H1 (cell line): ENCODE measurements around the gene DCAF7. TPM values are rescaled to one million over a fixed set of nuclear protein-coding genes. Genes with fewer than 3 reads are reported as not detected.

ENCODE experiments used
- CTCF ChIA-PET: fragments of 300-600 bp; sonication (Branson Sonifier 250); formaldehyde crosslinking; loops from one replicate; lab custom pipeline; 2021; ENCODE audit not compliant: partially characterized antibody; lab: Charles Lee
- POLR2A ChIA-PET: fragments of 300-600 bp; sonication (Branson Sonifier 250); formaldehyde crosslinking; loops from one replicate; lab custom pipeline; 2021; ENCODE audit warnings: inconsistent platforms; ENCODE audit not compliant: partially characterized antibody; lab: Charles Lee
- DNase-seq, 2 experiments: peaks; one replicate each; pipeline versions ENCODE4 v3.0.0 to v3.0.0-alpha.2; 2010 to 2022; ENCODE audit warnings: low spot score in 2 of 2, low read depth in 1 of 2, mixed read lengths in 1 of 2
- FAIRE-seq: peaks from 2 replicates; lab custom pipeline; 2011; peaks lifted over from hg19 to GRCh38; lab: Jason Lieb, UNC
- H2AFZ ChIP-seq: 2 replicates; pipeline ENCODE4 v1.8.1; 2012; ENCODE audit warnings: low read length, inconsistent platforms
- H2AK5ac ChIP-seq: 2 replicates; pipeline ENCODE4 v1.6.1; 2013; ENCODE audit warnings: low read depth, low read length
- H2BK120ac ChIP-seq: replicated peaks from 2 replicates; pipeline ENCODE3; 2013; ENCODE audit warnings: low read depth, low read length, inconsistent platforms
- H2BK12ac ChIP-seq: 2 replicates; pipeline ENCODE4 v1.6.1; 2013; ENCODE audit warnings: low read depth, low read length
- H2BK15ac ChIP-seq: 2 replicates; pipeline ENCODE4 v1.6.1; 2013; ENCODE audit warnings: low read length
- H2BK20ac ChIP-seq: 2 replicates; pipeline ENCODE4 v1.6.1; 2013; ENCODE audit warnings: low read length
- H2BK5ac ChIP-seq: 2 replicates; pipeline ENCODE4 v1.6.1; 2013; ENCODE audit warnings: low read depth, low read length
- H3K14ac ChIP-seq: 2 replicates; pipeline ENCODE4 v1.6.1; 2013; ENCODE audit warnings: inconsistent platforms; ENCODE audit not compliant: insufficient read length
- H3K18ac ChIP-seq: 2 replicates; pipeline ENCODE4 v1.6.1; 2013; ENCODE audit warnings: low read length; ENCODE audit errors: extremely low read depth
- H3K23ac ChIP-seq: 2 replicates; pipeline ENCODE4 v1.6.1; 2013; ENCODE audit warnings: inconsistent platforms; ENCODE audit not compliant: insufficient read length
- H3K23me2 ChIP-seq: 2 replicates; pipeline ENCODE4 v1.6.1; 2013; ENCODE audit warnings: low read depth, low read length
- H3K27ac ChIP-seq: 2 replicates; pipeline ENCODE4 v1.6.1; 2011; ENCODE audit warnings: low read depth, low read length, inconsistent platforms
- H3K27me3 ChIP-seq, 4 experiments: replicated peaks in 1 of 4; 1 replicate in 1 of 4; 2 replicates in 3 of 4; pipeline versions ENCODE4 v1.6.1 to v1.8.1; 2011 to 2013; ENCODE audit warnings: low read length in 3 of 4, mild to moderate bottlenecking in 3 of 4, inconsistent platforms in 2 of 4, mixed read lengths in 2 of 4, moderate library complexity in 1 of 4; ENCODE audit not compliant: control insufficient read depth in 3 of 4, insufficient read depth in 3 of 4; ENCODE audit errors: extremely low read depth in 1 of 4
- H3K36me3 ChIP-seq, 4 experiments: 2 replicates each; pipeline versions ENCODE4 v1.6.1 to v1.8.1; 2011 to 2013; ENCODE audit warnings: mild to moderate bottlenecking in 4 of 4, low read length in 3 of 4, moderate library complexity in 2 of 4, control low read depth in 1 of 4, inconsistent platforms in 1 of 4; ENCODE audit not compliant: insufficient read depth in 4 of 4, control insufficient read depth in 2 of 4
- H3K4ac ChIP-seq: replicated peaks from 2 replicates; pipeline ENCODE3; 2013; ENCODE audit warnings: low read length, low read depth, mixed read lengths, inconsistent platforms; ENCODE audit not compliant: insufficient read length
- H3K4me1 ChIP-seq, 4 experiments: replicated peaks in 1 of 4; 1 replicate in 1 of 4; 2 replicates in 3 of 4; pipeline versions ENCODE4 v1.6.1 to v1.8.1; 2011 to 2013; ENCODE audit warnings: low read length in 3 of 4, inconsistent platforms in 2 of 4, mixed read lengths in 1 of 4; ENCODE audit not compliant: insufficient read depth in 4 of 4, control insufficient read depth in 3 of 4
- H3K4me2 ChIP-seq, 2 experiments: 2 replicates each; pipeline versions ENCODE4 v1.6.1 to v1.8.1; 2011 to 2013; ENCODE audit warnings: low read depth in 2 of 2, low read length in 2 of 2, control low read depth in 1 of 2, inconsistent platforms in 1 of 2, mild to moderate bottlenecking in 1 of 2; ENCODE audit not compliant: insufficient read depth in 1 of 2
- H3K4me3 ChIP-seq, 4 experiments: fragments of 200-600, 300-600 bp in 1 of 4; sonication (generic), shearing (Covaris generic), sonication (Bioruptor Twin) in 1 of 4; 2 replicates each; pipeline versions ENCODE4 v1.5.1 to v1.8.1; 2011 to 2016; ENCODE audit warnings: low read length in 4 of 4, low read depth in 3 of 4, control low read depth in 2 of 4, inconsistent platforms in 2 of 4, mild to moderate bottlenecking in 2 of 4, mixed read lengths in 1 of 4, moderate library complexity in 1 of 4; ENCODE audit not compliant: insufficient read depth in 2 of 4; ENCODE audit errors: extremely low read depth in 1 of 4
- H3K56ac ChIP-seq: replicated peaks from 2 replicates; pipeline ENCODE3; 2013; ENCODE audit warnings: low read depth, mild to moderate bottlenecking, mixed read lengths, low read length, inconsistent platforms; ENCODE audit not compliant: insufficient read length
- H3K79me1 ChIP-seq: 2 replicates; pipeline ENCODE4 v1.6.1; 2013; ENCODE audit warnings: low read depth, low read length, control low read depth
- H3K79me2 ChIP-seq, 2 experiments: 2 replicates each; pipeline versions ENCODE4 v1.6.1 to v1.8.1; 2012 to 2013; ENCODE audit warnings: low read length in 2 of 2, mild to moderate bottlenecking in 2 of 2, inconsistent platforms in 1 of 2; ENCODE audit not compliant: insufficient read depth in 2 of 2, control insufficient read depth in 1 of 2
- H3K9ac ChIP-seq, 4 experiments: replicated peaks in 1 of 4; 1 replicate in 1 of 4; 2 replicates in 3 of 4; pipeline versions ENCODE4 v1.6.1 to v1.8.1; 2011 to 2013; ENCODE audit warnings: low read depth in 3 of 4, low read length in 3 of 4, control low read depth in 2 of 4, mild to moderate bottlenecking in 2 of 4, moderate library complexity in 2 of 4, inconsistent platforms in 1 of 4; ENCODE audit errors: extremely low read depth in 1 of 4
- H3K9me3 ChIP-seq, 2 experiments: 2 replicates each; pipeline versions ENCODE4 v1.6.1 to v1.8.1; 2012 to 2013; ENCODE audit warnings: mild to moderate bottlenecking in 2 of 2, moderate library complexity in 2 of 2, control low read depth in 1 of 2, inconsistent platforms in 1 of 2, low read depth in 1 of 2, low read length in 1 of 2, mixed read lengths in 1 of 2; ENCODE audit not compliant: insufficient read depth in 2 of 2
- H4K20me1 ChIP-seq, 2 experiments: replicated peaks in 1 of 2; 2 replicates each; pipeline versions ENCODE3 to v1.8.1; 2011 to 2013; ENCODE audit warnings: inconsistent platforms in 2 of 2, low read length in 2 of 2, mild to moderate bottlenecking in 1 of 2; ENCODE audit not compliant: insufficient read depth in 2 of 2, control insufficient read depth in 1 of 2
- H4K5ac ChIP-seq: 2 replicates; pipeline ENCODE4 v1.6.1; 2013; ENCODE audit warnings: low read length, low read depth, mixed read lengths, inconsistent platforms; ENCODE audit not compliant: insufficient read length
- H4K8ac ChIP-seq: 2 replicates; pipeline ENCODE4 v1.8.0; 2013; ENCODE audit warnings: mild to moderate bottlenecking, moderate library complexity, low read length, inconsistent platforms; ENCODE audit not compliant: insufficient read depth; ENCODE audit errors: extremely low read depth
- H4K91ac ChIP-seq: replicated peaks from 2 replicates; pipeline ENCODE3; 2013; ENCODE audit warnings: low read length, mixed read lengths, inconsistent platforms; ENCODE audit not compliant: insufficient read length
- RBBP5 ChIP-seq: IDR thresholded peaks from 2 replicates; pipeline ENCODE4 v1.7.1; 2012; ENCODE audit warnings: low read depth, mild to moderate bottlenecking, inconsistent platforms, low read length, moderate library complexity, borderline replicate concordance
- SIRT6 ChIP-seq: IDR thresholded peaks from one replicate; pipeline ENCODE4 v1.7.1; 2012; ENCODE audit warnings: low read length, inconsistent platforms
- SP1 ChIP-seq: IDR thresholded peaks from 2 replicates; pipeline ENCODE4 v1.6.1; 2011; ENCODE audit warnings: low read depth, low read length
- WGBS, 2 experiments: shearing (Covaris generic) in 1 of 2; methylation state at CpG; one replicate each; pipeline versions ENCODE4 v1.1.6 to v1.1.7; 2013 to 2015; ENCODE audit warnings: low lambda C conversion rate in 2 of 2, mixed read lengths in 2 of 2, inconsistent platforms in 1 of 2, low coverage in 1 of 2, missing lambda C conversion rate in 1 of 2; ENCODE audit not compliant: insufficient replicate concordance in 2 of 2, insufficient coverage in 1 of 2, insufficient read length in 1 of 2; ENCODE audit errors: extremely low coverage in 1 of 2, missing lambda C conversion rate in 1 of 2; 5-methylcytosine and 5-hydroxymethylcytosine counted together
- polyA plus RNA-seq, 7 experiments: library from polyadenylated mRNA; depleted of rRNA in 3 of 7; stranded (reverse) in 5 of 7; unstranded in 2 of 7; fragments of >200 nt in 5 of 7; fragments of 200-250 nt in 2 of 7; gene quantifications; 1 replicate in 5 of 7; 2 replicates in 1 of 7; 4 replicates in 1 of 7; pipeline versions ENCODE4 v1.2.1 to v1.2.3, GENCODE V29; 2011 to 2013; ENCODE audit warnings: missing spikeins in 2 of 7, mixed read lengths in 2 of 7
- total RNA-seq: library from RNA; stranded (reverse); fragmentation: NEBNext Ultra II Directional; extraction: Animal tissue kit (Norgen Biotek cat#: 25700); gene quantifications from 2 replicates; pipeline ENCODE4 v1.2.1, GENCODE V29; 2021

The DCAF7 gene
- total and polyA plus RNA-seq, 2 of the 8 experiments (the other 6 are each of a cell fraction or from before 2014, with no cell fraction given), result 74.9 to 94.1 TPM

- H2AK5ac ChIP-seq, result no peak overlapping the region
- no peak overlapping the region for H2BK12ac ChIP-seq
- no peak overlapping the region for H4K5ac ChIP-seq
- no peak overlapping the region for H2BK120ac ChIP-seq
- H4K91ac ChIP-seq, result no peak overlapping the region
- H3K4me2 ChIP-seq, result no peak overlapping the region
- ChIA-PET POLR2A (interaction anchor here (1.3 to 1.6 kb wide), 2 partner anchors 11 to 15 kb away, joined by 3 to 5 read pairs; no protein-coding TSS in a partner anchor), CTCF (interaction anchor here (0.6 to 3.5 kb wide), 7 partner anchors 12 to 163 kb away, joined by 3 to 16 read pairs (median 5); no protein-coding TSS in a partner anchor)
- H3K23ac ChIP-seq, result no peak overlapping the region
- no peaks in the 10 kb centered on the region for H3K23me2 ChIP-seq
- H3K36me3 ChIP-seq, result no peaks in the 10 kb centered on the region
- H4K8ac ChIP-seq, result no peak overlapping the region
- H3K4me3 ChIP-seq, result no peak overlapping the region
- FAIRE-seq, result no peak
- no peak overlapping the region for H3K4ac ChIP-seq
- no peaks in the 10 kb centered on the region for H3K79me2 ChIP-seq
- no peak overlapping the region for H3K14ac ChIP-seq
- H3K4me1 ChIP-seq, result peaks cover 0 to 4% (median 1%) of the 10 kb centered on the region in 4 experiments; a peak in 3 of 7 replicates
- no peak overlapping the region for H3K18ac ChIP-seq
- H3K9me3 ChIP-seq, result no peaks in the 10 kb centered on the region
- no peak overlapping the region for H2BK20ac ChIP-seq
- 89% methylated on average over 10 of the region's 10 CpGs; no CpG with 5 or more reads in 1 of the 2 experiments for WGBS, 2 experiments
- no peak overlapping the region for H2AFZ ChIP-seq
- no peaks in the 10 kb centered on the region for H4K20me1 ChIP-seq
- H3K56ac ChIP-seq, result no peak overlapping the region
- TF ChIP-seq SP1 (no peak), SIRT6 (no peak), RBBP5 (no peak)
- no peak overlapping the region for H3K27ac ChIP-seq
- no peak overlapping the region for H2BK5ac ChIP-seq
- no peak overlapping the region for H3K9ac ChIP-seq
- no peaks in the 10 kb centered on the region for H3K27me3 ChIP-seq
- no peak for DNase-seq
- H2BK15ac ChIP-seq, result 0 out of 2 replicates have a peak overlapping the region, but pooled peaks have one; percentile 16
- no peaks in the 10 kb centered on the region for H3K79me1 ChIP-seq
These were observed 19.0 kb upstream of the DCAF7 start for GRCh38 chr17:63531022-63531965.
